Panc1 (cell line): ENCODE results near the gene EXOC6B.

ENCODE experiments used
- POLR2AphosphoS5 ChIP-seq: IDR thresholded peaks from 2 replicates; pipeline ENCODE4 v1.6.1; 2012; ENCODE audit warnings: mild to moderate bottlenecking, low read depth, low read length, moderate library complexity
- SIN3A ChIP-seq: IDR thresholded peaks from 2 replicates; pipeline ENCODE4 v1.6.1; 2012; ENCODE audit warnings: low read depth, mild to moderate bottlenecking, low read length, moderate library complexity, borderline replicate concordance; ENCODE audit not compliant: insufficient read depth
- TCF7L2 ChIP-seq: IDR thresholded peaks from 2 replicates; pipeline ENCODE4 v1.6.1; 2011; ENCODE audit warnings: mild to moderate bottlenecking, low read depth, low read length, inconsistent platforms
- TF ChIP-seq, protein P1 (sequence below), 2 experiments: IDR thresholded peaks; 2 replicates each; pipeline ENCODE4 v1.6.1; 2011 to 2012; ENCODE audit warnings: low read depth in 2 of 2, control low read depth in 1 of 2, low read length in 1 of 2, mild to moderate bottlenecking in 1 of 2, moderate library complexity in 1 of 2; ENCODE audit not compliant: insufficient read depth in 1 of 2
- TF ChIP-seq, protein P2 (sequence below): fragments of 450-650 bp; IDR thresholded peaks from 2 replicates; pipeline ENCODE4 v1.5.1; 2017; ENCODE audit warnings: mild to moderate bottlenecking

DNA sequence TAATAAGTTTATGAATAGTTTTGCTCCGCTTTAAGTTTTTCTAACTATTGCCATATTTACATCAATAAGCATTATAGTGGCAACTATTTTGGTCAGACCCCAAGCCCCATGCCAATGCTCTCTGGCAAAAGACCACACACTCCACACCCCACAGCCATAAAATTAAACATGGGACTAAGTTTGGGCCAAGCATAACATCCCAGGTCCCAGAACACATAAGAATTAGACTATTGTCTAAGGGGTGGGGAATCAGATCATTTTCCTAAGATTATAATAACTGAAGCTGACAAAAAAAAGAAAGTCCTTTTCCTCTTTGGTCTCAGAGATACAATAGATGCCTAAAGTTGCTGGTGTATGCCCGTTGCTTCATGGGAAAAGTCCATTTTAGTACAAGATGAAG lies 46.3 kb downstream of the EXOC6B start:
- TF ChIP-seq, protein P1, sequence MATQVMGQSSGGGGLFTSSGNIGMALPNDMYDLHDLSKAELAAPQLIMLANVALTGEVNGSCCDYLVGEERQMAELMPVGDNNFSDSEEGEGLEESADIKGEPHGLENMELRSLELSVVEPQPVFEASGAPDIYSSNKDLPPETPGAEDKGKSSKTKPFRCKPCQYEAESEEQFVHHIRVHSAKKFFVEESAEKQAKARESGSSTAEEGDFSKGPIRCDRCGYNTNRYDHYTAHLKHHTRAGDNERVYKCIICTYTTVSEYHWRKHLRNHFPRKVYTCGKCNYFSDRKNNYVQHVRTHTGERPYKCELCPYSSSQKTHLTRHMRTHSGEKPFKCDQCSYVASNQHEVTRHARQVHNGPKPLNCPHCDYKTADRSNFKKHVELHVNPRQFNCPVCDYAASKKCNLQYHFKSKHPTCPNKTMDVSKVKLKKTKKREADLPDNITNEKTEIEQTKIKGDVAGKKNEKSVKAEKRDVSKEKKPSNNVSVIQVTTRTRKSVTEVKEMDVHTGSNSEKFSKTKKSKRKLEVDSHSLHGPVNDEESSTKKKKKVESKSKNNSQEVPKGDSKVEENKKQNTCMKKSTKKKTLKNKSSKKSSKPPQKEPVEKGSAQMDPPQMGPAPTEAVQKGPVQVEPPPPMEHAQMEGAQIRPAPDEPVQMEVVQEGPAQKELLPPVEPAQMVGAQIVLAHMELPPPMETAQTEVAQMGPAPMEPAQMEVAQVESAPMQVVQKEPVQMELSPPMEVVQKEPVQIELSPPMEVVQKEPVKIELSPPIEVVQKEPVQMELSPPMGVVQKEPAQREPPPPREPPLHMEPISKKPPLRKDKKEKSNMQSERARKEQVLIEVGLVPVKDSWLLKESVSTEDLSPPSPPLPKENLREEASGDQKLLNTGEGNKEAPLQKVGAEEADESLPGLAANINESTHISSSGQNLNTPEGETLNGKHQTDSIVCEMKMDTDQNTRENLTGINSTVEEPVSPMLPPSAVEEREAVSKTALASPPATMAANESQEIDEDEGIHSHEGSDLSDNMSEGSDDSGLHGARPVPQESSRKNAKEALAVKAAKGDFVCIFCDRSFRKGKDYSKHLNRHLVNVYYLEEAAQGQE (IDR thresholded peaks at IDR 0.05; ENCODE audit: insufficient read depth in 1 of 2, low read depth in 2 of 2, low read length in 1 of 2) = no peak
- TF ChIP-seq, protein P2, sequence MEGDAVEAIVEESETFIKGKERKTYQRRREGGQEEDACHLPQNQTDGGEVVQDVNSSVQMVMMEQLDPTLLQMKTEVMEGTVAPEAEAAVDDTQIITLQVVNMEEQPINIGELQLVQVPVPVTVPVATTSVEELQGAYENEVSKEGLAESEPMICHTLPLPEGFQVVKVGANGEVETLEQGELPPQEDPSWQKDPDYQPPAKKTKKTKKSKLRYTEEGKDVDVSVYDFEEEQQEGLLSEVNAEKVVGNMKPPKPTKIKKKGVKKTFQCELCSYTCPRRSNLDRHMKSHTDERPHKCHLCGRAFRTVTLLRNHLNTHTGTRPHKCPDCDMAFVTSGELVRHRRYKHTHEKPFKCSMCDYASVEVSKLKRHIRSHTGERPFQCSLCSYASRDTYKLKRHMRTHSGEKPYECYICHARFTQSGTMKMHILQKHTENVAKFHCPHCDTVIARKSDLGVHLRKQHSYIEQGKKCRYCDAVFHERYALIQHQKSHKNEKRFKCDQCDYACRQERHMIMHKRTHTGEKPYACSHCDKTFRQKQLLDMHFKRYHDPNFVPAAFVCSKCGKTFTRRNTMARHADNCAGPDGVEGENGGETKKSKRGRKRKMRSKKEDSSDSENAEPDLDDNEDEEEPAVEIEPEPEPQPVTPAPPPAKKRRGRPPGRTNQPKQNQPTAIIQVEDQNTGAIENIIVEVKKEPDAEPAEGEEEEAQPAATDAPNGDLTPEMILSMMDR = no peak
- no peak for TF ChIP-seq POLR2AphosphoS5
- no peak for TF ChIP-seq TCF7L2
- no peak for TF ChIP-seq SIN3A
